K562 (cell line): ENCODE results near the gene CD40. TPM values are rescaled to one million over a fixed set of nuclear protein-coding genes. Genes with fewer than 3 reads are reported as not detected.

Experiments used
- ATF7 ChIP-seq: fragments of 450-650 bp; IDR thresholded peaks from 2 replicates; pipeline ENCODE4 v1.7.1; 2014; ENCODE audit warnings: mild to moderate bottlenecking, moderate library complexity
- EHMT2 ChIP-seq: fragments of 450-650 bp; IDR thresholded peaks from 2 replicates; pipeline ENCODE4 v1.6.1; 2018; ENCODE audit warnings: antibody characterized with exemption
- ELF4 ChIP-seq: fragments of 450-650 bp; formaldehyde crosslinking; IDR thresholded peaks from 2 replicates; pipeline ENCODE4 v1.4.0; 2022; ENCODE audit warnings: missing genetic modification characterization
- ETV6 ChIP-seq, 3 experiments: fragments of 150-350 bp in 1 of 3; sonication (generic) in 1 of 3; formaldehyde crosslinking in 1 of 3; IDR thresholded peaks; 2 replicates each; pipeline versions ENCODE4 v1.6.1 to v1.8.0; 2014 to 2022; ENCODE audit warnings: borderline replicate concordance in 2 of 3, low read depth in 2 of 3, antibody characterized with exemption in 1 of 3, low read length in 1 of 3, mild to moderate bottlenecking in 1 of 3, missing genetic modification reagents in 1 of 3
- EWSR1 ChIP-seq: fragments of 450-650 bp; IDR thresholded peaks from 2 replicates; pipeline ENCODE4 v1.6.1; 2018; ENCODE audit warnings: borderline replicate concordance, mild to moderate bottlenecking, low read depth, moderate library complexity; ENCODE audit not compliant: partially characterized antibody
- LEF1 ChIP-seq: fragments of 450-650 bp; IDR thresholded peaks from 2 replicates; pipeline ENCODE4 v1.6.1; 2016; ENCODE audit warnings: mild to moderate bottlenecking
- MYNN ChIP-seq, 2 experiments: sonication (generic); formaldehyde crosslinking in 1 of 2; IDR thresholded peaks; 2 replicates each; pipeline versions ENCODE4 v1.5.0 to v1.6.1; 2016 to 2020; ENCODE audit warnings: antibody characterized with exemption in 1 of 2, missing genetic modification reagents in 1 of 2
- NUFIP1 ChIP-seq: fragments of 450-650 bp; IDR thresholded peaks from 2 replicates; pipeline ENCODE4 v1.6.1; 2018; ENCODE audit not compliant: partially characterized antibody
- POLR2AphosphoS2 ChIP-seq: IDR thresholded peaks from 2 replicates; pipeline ENCODE4 v1.6.1; 2012; ENCODE audit warnings: low read length, improper control_type of control experiment
- SIN3B ChIP-seq: fragments of 450-650 bp; IDR thresholded peaks from 2 replicates; pipeline ENCODE4 v1.6.1; 2017; ENCODE audit warnings: low read depth, mild to moderate bottlenecking, moderate library complexity
- THAP7 ChIP-seq: fragments of 250-450 bp; sonication (Bioruptor Pico); IDR thresholded peaks from 2 replicates; pipeline ENCODE4 v1.5.0; 2021
- ZNF24 ChIP-seq: fragments of 450-650 bp; IDR thresholded peaks from 2 replicates; pipeline ENCODE4 v1.6.1; 2016
- ZNF398 ChIP-seq: fragments of 250-450 bp; sonication (Bioruptor Pico); IDR thresholded peaks from 2 replicates; pipeline ENCODE4 v1.8.0; 2021; ENCODE audit warnings: moderate library complexity, mild to moderate bottlenecking, inconsistent platforms
- polyA plus RNA-seq, 8 experiments: library from polyadenylated mRNA; depleted of rRNA in 4 of 8; stranded (reverse) in 5 of 8; unstranded in 3 of 8; fragments of >200 nt; fragmentation: Nextera tagmentation in 2 of 8; fragmentation: Illumina TruSeq in 1 of 8; extraction: Ambion mirVana in 2 of 8; extraction: Trizol in 1 of 8; gene quantifications; 2 replicates each; pipeline versions ENCODE4 v1.2.1 to v1.2.3, GENCODE V29; 2011 to 2014; ENCODE audit warnings: inconsistent platforms in 1 of 8, missing spikeins in 1 of 8
- total RNA-seq, 7 experiments: library from RNA; depleted of rRNA in 6 of 7; stranded (reverse); fragments of >200 nt in 6 of 7; fragmentation: Illumina TruSeq in 2 of 7; extraction: Trizol in 2 of 7; gene quantifications; 2 replicates each; pipeline versions ENCODE4 v1.2.1 to v1.2.3, GENCODE V29; 2011 to 2021; ENCODE audit warnings: low replicate concordance in 1 of 7
- TF ChIP-seq, protein P1 (sequence below), 2 experiments: fragments of 450-650 bp; IDR thresholded peaks; 2 replicates each; pipeline ENCODE4 v1.6.1; 2018; ENCODE audit warnings: mild to moderate bottlenecking in 2 of 2, low read depth in 1 of 2; ENCODE audit not compliant: partially characterized antibody in 2 of 2
- TF ChIP-seq, protein P2 (sequence below): fragments of 200-400 bp; formaldehyde crosslinking; IDR thresholded peaks from 2 replicates; pipeline ENCODE4 v1.6.1; 2017; ENCODE audit warnings: mild to moderate bottlenecking, low read depth, low read length, moderate library complexity
- TF ChIP-seq, protein P3 (sequence below): fragments of 250-450 bp; sonication (Bioruptor Pico); IDR thresholded peaks from 2 replicates; pipeline ENCODE4 v1.4.0; 2020; ENCODE audit warnings: borderline replicate concordance

CD40 gene
- total and polyA plus RNA-seq, 9 of the 15 experiments (the other 6 are each of a cell fraction or from before 2014, with no cell fraction given) = 0.76 to 3.7 (median 1.6) TPM

GRCh38 chr20:46111028-46111835 lies 6.9 kb upstream of the CD40 start (continued):
- TF ChIP-seq THAP7 (CRISPR knock-in tag) = no peak
- no peak for TF ChIP-seq EWSR1
- TF ChIP-seq LEF1 = no peak
- TF ChIP-seq, protein P1, sequence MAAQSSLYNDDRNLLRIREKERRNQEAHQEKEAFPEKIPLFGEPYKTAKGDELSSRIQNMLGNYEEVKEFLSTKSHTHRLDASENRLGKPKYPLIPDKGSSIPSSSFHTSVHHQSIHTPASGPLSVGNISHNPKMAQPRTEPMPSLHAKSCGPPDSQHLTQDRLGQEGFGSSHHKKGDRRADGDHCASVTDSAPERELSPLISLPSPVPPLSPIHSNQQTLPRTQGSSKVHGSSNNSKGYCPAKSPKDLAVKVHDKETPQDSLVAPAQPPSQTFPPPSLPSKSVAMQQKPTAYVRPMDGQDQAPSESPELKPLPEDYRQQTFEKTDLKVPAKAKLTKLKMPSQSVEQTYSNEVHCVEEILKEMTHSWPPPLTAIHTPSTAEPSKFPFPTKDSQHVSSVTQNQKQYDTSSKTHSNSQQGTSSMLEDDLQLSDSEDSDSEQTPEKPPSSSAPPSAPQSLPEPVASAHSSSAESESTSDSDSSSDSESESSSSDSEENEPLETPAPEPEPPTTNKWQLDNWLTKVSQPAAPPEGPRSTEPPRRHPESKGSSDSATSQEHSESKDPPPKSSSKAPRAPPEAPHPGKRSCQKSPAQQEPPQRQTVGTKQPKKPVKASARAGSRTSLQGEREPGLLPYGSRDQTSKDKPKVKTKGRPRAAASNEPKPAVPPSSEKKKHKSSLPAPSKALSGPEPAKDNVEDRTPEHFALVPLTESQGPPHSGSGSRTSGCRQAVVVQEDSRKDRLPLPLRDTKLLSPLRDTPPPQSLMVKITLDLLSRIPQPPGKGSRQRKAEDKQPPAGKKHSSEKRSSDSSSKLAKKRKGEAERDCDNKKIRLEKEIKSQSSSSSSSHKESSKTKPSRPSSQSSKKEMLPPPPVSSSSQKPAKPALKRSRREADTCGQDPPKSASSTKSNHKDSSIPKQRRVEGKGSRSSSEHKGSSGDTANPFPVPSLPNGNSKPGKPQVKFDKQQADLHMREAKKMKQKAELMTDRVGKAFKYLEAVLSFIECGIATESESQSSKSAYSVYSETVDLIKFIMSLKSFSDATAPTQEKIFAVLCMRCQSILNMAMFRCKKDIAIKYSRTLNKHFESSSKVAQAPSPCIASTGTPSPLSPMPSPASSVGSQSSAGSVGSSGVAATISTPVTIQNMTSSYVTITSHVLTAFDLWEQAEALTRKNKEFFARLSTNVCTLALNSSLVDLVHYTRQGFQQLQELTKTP (IDR thresholded peaks at IDR 0.05; ENCODE audit: low read depth in 1 of 2, partially characterized antibody in 2 of 2) = no peak
- no peak for TF ChIP-seq SIN3B
- 0 out of 2 replicates have a peak, but pooled peaks have one; percentile 20 for TF ChIP-seq ATF7
- no peak for TF ChIP-seq POLR2AphosphoS2
- TF ChIP-seq, protein P2, sequence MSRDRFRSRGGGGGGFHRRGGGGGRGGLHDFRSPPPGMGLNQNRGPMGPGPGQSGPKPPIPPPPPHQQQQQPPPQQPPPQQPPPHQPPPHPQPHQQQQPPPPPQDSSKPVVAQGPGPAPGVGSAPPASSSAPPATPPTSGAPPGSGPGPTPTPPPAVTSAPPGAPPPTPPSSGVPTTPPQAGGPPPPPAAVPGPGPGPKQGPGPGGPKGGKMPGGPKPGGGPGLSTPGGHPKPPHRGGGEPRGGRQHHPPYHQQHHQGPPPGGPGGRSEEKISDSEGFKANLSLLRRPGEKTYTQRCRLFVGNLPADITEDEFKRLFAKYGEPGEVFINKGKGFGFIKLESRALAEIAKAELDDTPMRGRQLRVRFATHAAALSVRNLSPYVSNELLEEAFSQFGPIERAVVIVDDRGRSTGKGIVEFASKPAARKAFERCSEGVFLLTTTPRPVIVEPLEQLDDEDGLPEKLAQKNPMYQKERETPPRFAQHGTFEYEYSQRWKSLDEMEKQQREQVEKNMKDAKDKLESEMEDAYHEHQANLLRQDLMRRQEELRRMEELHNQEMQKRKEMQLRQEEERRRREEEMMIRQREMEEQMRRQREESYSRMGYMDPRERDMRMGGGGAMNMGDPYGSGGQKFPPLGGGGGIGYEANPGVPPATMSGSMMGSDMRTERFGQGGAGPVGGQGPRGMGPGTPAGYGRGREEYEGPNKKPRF = no peak
- TF ChIP-seq, protein P3, sequence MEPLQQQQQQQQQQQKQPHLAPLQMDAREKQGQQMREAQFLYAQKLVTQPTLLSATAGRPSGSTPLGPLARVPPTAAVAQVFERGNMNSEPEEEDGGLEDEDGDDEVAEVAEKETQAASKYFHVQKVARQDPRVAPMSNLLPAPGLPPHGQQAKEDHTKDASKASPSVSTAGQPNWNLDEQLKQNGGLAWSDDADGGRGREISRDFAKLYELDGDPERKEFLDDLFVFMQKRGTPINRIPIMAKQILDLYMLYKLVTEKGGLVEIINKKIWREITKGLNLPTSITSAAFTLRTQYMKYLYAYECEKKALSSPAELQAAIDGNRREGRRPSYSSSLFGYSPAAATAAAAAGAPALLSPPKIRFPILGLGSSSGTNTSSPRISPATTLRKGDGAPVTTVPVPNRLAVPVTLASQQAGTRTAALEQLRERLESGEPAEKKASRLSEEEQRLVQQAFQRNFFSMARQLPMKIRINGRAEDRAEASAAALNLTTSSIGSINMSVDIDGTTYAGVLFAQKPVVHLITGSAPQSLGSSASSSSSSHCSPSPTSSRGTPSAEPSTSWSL (CRISPR knock-in tag) = no peak
- no peak for TF ChIP-seq MYNN (IDR thresholded peaks at IDR 0.05)
- no peak for TF ChIP-seq MYNN (CRISPR knock-in tag; IDR thresholded peaks at IDR 0.05)
- TF ChIP-seq NUFIP1 = no peak
- no peak for TF ChIP-seq ZNF398
- 0 out of 2 replicates have a peak, but pooled peaks have one; percentile 11 for TF ChIP-seq EHMT2
- TF ChIP-seq ELF4 (CRISPR knock-in tag) = 0 out of 2 replicates have a peak, but pooled peaks have one; percentile 34
- TF ChIP-seq ZNF24 = no peak
- TF ChIP-seq ETV6 (IDR thresholded peaks at IDR 0.05; ENCODE audit: borderline replicate concordance in 1 of 2, low read depth in 2 of 2, low read length in 1 of 2) = peak in 1 of 2 experiments; percentile 55; a peak in 1 of 4 replicates
- TF ChIP-seq ETV6 (CRISPR knock-in tag; IDR thresholded peaks at IDR 0.05; ENCODE audit: borderline replicate concordance) = no peak
